ENCODE measurements around the gene IFITM1. TPM values are rescaled to one million over a fixed set of nuclear protein-coding genes. Genes with fewer than 3 reads are reported as not detected.
A peak's percentile ranks its signal among the peaks of the same experiment; 100 is the strongest.
"Not testable (repeated sequence)": the region's sequence is repeated elsewhere in the genome, so short reads cannot be mapped to it uniquely, and the experiment has no call there.

The IFITM1 gene
- total and polyA plus RNA-seq, 2 experiments from 2014 or later = 72.7 to 180 TPM

- Histone ChIP-seq H3K27ac (no peak overlapping the region), H3K27me3 (replicated peaks; ENCODE audit: insufficient read depth) (no peaks in the 10 kb centered on the region), H3F3A (ENCODE audit: insufficient read depth) (peaks cover 5% of the 10 kb centered on the region; the same call in 1 of the 2 replicates), H4K20me1 (ENCODE audit: insufficient read depth) (no peaks in the 10 kb centered on the region), H3K4me2 (ENCODE audit: unreplicated experiment) (no peak overlapping the region), H3K9ac (no peak overlapping the region), H3K4me1 (ENCODE audit: insufficient read depth) (peaks cover 6% of the 10 kb centered on the region), H2AFZ (no peak overlapping the region), H3K9me3 (ENCODE audit: low read depth) (no peaks in the 10 kb centered on the region), H3K4me3 (no peak overlapping the region), H3K9me2 (ENCODE audit: insufficient read depth) (no peaks in the 10 kb centered on the region), H3K36me3 (ENCODE audit: low read depth) (no peaks in the 10 kb centered on the region), H3K79me2 (ENCODE audit: insufficient read depth) (no peaks in the 10 kb centered on the region)
- in situ Hi-C loops (cut with MboI) = no loop called here
- 65 to 71% methylated on average over 22 of the region's 22 CpGs for WGBS, 2 experiments (ENCODE audit: low coverage in 1 of 2, low lambda C conversion rate in 2 of 2, missing lambda C conversion rate in 2 of 2)
- DNase-seq = no peak
- TF ChIP-seq EZH2 (IDR thresholded peaks at IDR 0.05; ENCODE audit: insufficient read depth, poor library complexity, severe bottlenecking) = no peak
- TF ChIP-seq EZH2phosphoT487 (IDR thresholded peaks at IDR 0.05; ENCODE audit: insufficient read depth, low read depth) = no peak
Observed at GRCh38 chr11:360326-361280, 46.8 kb downstream of the IFITM1 start.

- Histone ChIP-seq H2AFZ (no peak overlapping the region), H3K9ac (no peak overlapping the region), H3K79me2 (ENCODE audit: insufficient read depth) (no peaks in the 10 kb centered on the region), H4K20me1 (ENCODE audit: insufficient read depth) (no peaks in the 10 kb centered on the region), H3F3A (ENCODE audit: insufficient read depth) (no peaks in the 10 kb centered on the region), H3K27me3 (replicated peaks; ENCODE audit: insufficient read depth) (peaks cover 6% of the 10 kb centered on the region), H3K36me3 (ENCODE audit: low read depth) (no peaks in the 10 kb centered on the region), H3K9me3 (ENCODE audit: low read depth) (no peaks in the 10 kb centered on the region), H3K4me3 (no peak overlapping the region), H3K27ac (no peak overlapping the region), H3K9me2 (ENCODE audit: insufficient read depth) (no peaks in the 10 kb centered on the region), H3K4me1 (ENCODE audit: insufficient read depth) (peaks cover 4% of the 10 kb centered on the region; the same call in 1 of the 2 replicates), H3K4me2 (ENCODE audit: unreplicated experiment) (no peak overlapping the region)
- in situ Hi-C loops (cut with MboI) = no loop called here
- DNase-seq = no peak
- TF ChIP-seq EZH2phosphoT487 (IDR thresholded peaks at IDR 0.05; ENCODE audit: insufficient read depth, low read depth) (no peak), EZH2 (IDR thresholded peaks at IDR 0.05; ENCODE audit: insufficient read depth, poor library complexity, severe bottlenecking) (no peak)
- 34 to 66% methylated on average over 10 to 24 of the region's 36 CpGs for WGBS, 2 experiments (ENCODE audit: low coverage in 1 of 2, low lambda C conversion rate in 2 of 2, missing lambda C conversion rate in 2 of 2)
Observed at GRCh38 chr11:362642-363442, 49.0 kb downstream of the IFITM1 start.

- H4K20me1 ChIP-seq (ENCODE audit: insufficient read depth); H3K4me1 ChIP-seq (ENCODE audit: insufficient read depth); H3K9me3 ChIP-seq (ENCODE audit: low read depth); H3F3A ChIP-seq (ENCODE audit: insufficient read depth); DNase-seq; H3K9ac ChIP-seq; H3K4me3 ChIP-seq; H3K4me2 ChIP-seq (ENCODE audit: unreplicated experiment); H3K79me2 ChIP-seq (ENCODE audit: insufficient read depth); H3K27ac ChIP-seq; H3K9me2 ChIP-seq (ENCODE audit: insufficient read depth); in situ Hi-C loops (cut with MboI); H2AFZ ChIP-seq; H3K36me3 ChIP-seq (ENCODE audit: low read depth): not testable (repeated sequence)
- H3K27me3 ChIP-seq (replicated peaks; ENCODE audit: insufficient read depth) = peaks cover 12% of the 10 kb centered on the region
- WGBS, 2 experiments (ENCODE audit: low coverage in 1 of 2, low lambda C conversion rate in 2 of 2, missing lambda C conversion rate in 2 of 2) = 15% methylated on average over 21 of the region's 22 CpGs; no CpG with 5 or more reads in 1 of the 2 experiments
Observed at GRCh38 chr11:363443-363805, 49.6 kb downstream of the IFITM1 start.

GRCh38 chr11:363948-364761 is 50.3 kb downstream of the IFITM1 start:
- H3K27ac ChIP-seq = no peak overlapping the region
- H3K9me3 ChIP-seq (ENCODE audit: low read depth) = no peaks in the 10 kb centered on the region
- no peaks in the 10 kb centered on the region for H3K79me2 ChIP-seq (ENCODE audit: insufficient read depth)
- peaks cover 4% of the 10 kb centered on the region; the same call in 1 of the 2 replicates for H3K4me1 ChIP-seq (ENCODE audit: insufficient read depth)
- H3K36me3 ChIP-seq (ENCODE audit: low read depth) = no peaks in the 10 kb centered on the region
- no peak overlapping the region for H3K9ac ChIP-seq
- no peak overlapping the region for H3K4me2 ChIP-seq (ENCODE audit: unreplicated experiment)
- no peaks in the 10 kb centered on the region for H4K20me1 ChIP-seq (ENCODE audit: insufficient read depth)
- no peak overlapping the region for H2AFZ ChIP-seq
- peak; percentile 84 for DNase-seq
- H3F3A ChIP-seq (ENCODE audit: insufficient read depth) = no peaks in the 10 kb centered on the region
- no peak for TF ChIP-seq EZH2 (IDR thresholded peaks at IDR 0.05; ENCODE audit: insufficient read depth, poor library complexity, severe bottlenecking)
- TF ChIP-seq EZH2phosphoT487 (IDR thresholded peaks at IDR 0.05; ENCODE audit: insufficient read depth, low read depth) = no peak
- in situ Hi-C loops (cut with MboI) = no loop called here
- H3K9me2 ChIP-seq (ENCODE audit: insufficient read depth) = no peaks in the 10 kb centered on the region
- peaks cover 13% of the 10 kb centered on the region for H3K27me3 ChIP-seq (replicated peaks; ENCODE audit: insufficient read depth)
- WGBS, 2 experiments (ENCODE audit: low coverage in 1 of 2, low lambda C conversion rate in 2 of 2, missing lambda C conversion rate in 2 of 2) = 29 to 32% methylated on average over 24 of the region's 24 CpGs
- no peak overlapping the region for H3K4me3 ChIP-seq

Small RNAs within 50 kb of the gene (small RNA-seq; reads per million reads assigned to genes)
- not detected for gene AC136475.6 (ENCODE audit: low read depth, low replicate concordance)

Other genes starting within 250 kb of the IFITM1 start
- gene SCGB1C1, start 121.0 kb upstream of the IFITM1 start, total RNA-seq (2014; rRNA removed; shearing (Covaris generic)) = not detected in 2 replicates
- gene SCGB1C1, start 121.0 kb upstream of the IFITM1 start, polyA plus RNA-seq (2016; fragmentation: Nextera tagmentation; extraction: Ambion mirVana) = not detected in 2 replicates
- gene BET1L, start 106.6 kb upstream of the IFITM1 start, total RNA-seq (2014; rRNA removed; shearing (Covaris generic)) = 25.7 and 27.2 TPM in 2 replicates
- gene BET1L, start 106.6 kb upstream of the IFITM1 start, polyA plus RNA-seq (2016; fragmentation: Nextera tagmentation; extraction: Ambion mirVana) = 76.6 and 78.5 TPM in 2 replicates
- 220 and 226 TPM in 2 replicates for gene RIC8A, start 106.3 kb upstream of the IFITM1 start, total RNA-seq (2014; rRNA removed; shearing (Covaris generic))
- 121 and 132 TPM in 2 replicates for gene RIC8A, start 106.3 kb upstream of the IFITM1 start, polyA plus RNA-seq (2016; fragmentation: Nextera tagmentation; extraction: Ambion mirVana)
- 10.5 and 15.5 TPM in 2 replicates for gene SIRT3, start 77.7 kb upstream of the IFITM1 start, total RNA-seq (2014; rRNA removed; shearing (Covaris generic))
- 12.3 and 14.9 TPM in 2 replicates for gene SIRT3, start 77.7 kb upstream of the IFITM1 start, polyA plus RNA-seq (2016; fragmentation: Nextera tagmentation; extraction: Ambion mirVana)
- gene PSMD13, start 77.1 kb upstream of the IFITM1 start, total RNA-seq (2014; rRNA removed; shearing (Covaris generic)) = 127 and 145 TPM in 2 replicates
- 188 and 193 TPM in 2 replicates for gene PSMD13, start 77.1 kb upstream of the IFITM1 start, polyA plus RNA-seq (2016; fragmentation: Nextera tagmentation; extraction: Ambion mirVana)
- gene NLRP6, start 35.6 kb upstream of the IFITM1 start, total RNA-seq (2014; rRNA removed; shearing (Covaris generic)) = not detected in 2 replicates
- not detected in 2 replicates for gene NLRP6, start 35.6 kb upstream of the IFITM1 start, polyA plus RNA-seq (2016; fragmentation: Nextera tagmentation; extraction: Ambion mirVana)
- gene PGGHG, start 24.9 kb upstream of the IFITM1 start, total RNA-seq (2014; rRNA removed; shearing (Covaris generic)) = 14.2 and 23.1 TPM in 2 replicates
- 4.4 and 4.6 TPM in 2 replicates for gene PGGHG, start 24.9 kb upstream of the IFITM1 start, polyA plus RNA-seq (2016; fragmentation: Nextera tagmentation; extraction: Ambion mirVana)
- not detected in 2 replicates for gene IFITM5, start 14.5 kb upstream of the IFITM1 start, total RNA-seq (2014; rRNA removed; shearing (Covaris generic))
- not detected in 2 replicates for gene IFITM5, start 14.5 kb upstream of the IFITM1 start, polyA plus RNA-seq (2016; fragmentation: Nextera tagmentation; extraction: Ambion mirVana)
- 75.2 and 104 TPM in 2 replicates for gene IFITM2, start 6.2 kb upstream of the IFITM1 start, total RNA-seq (2014; rRNA removed; shearing (Covaris generic))
- 1,025 and 1,029 TPM in 2 replicates for gene IFITM2, start 6.2 kb upstream of the IFITM1 start, polyA plus RNA-seq (2016; fragmentation: Nextera tagmentation; extraction: Ambion mirVana)
- 62.5 and 158 TPM in 2 replicates for gene IFITM3, start 6.8 kb downstream of the IFITM1 start, total RNA-seq (2014; rRNA removed; shearing (Covaris generic))
- gene IFITM3, start 6.8 kb downstream of the IFITM1 start, polyA plus RNA-seq (2016; fragmentation: Nextera tagmentation; extraction: Ambion mirVana) = 1,892 and 1,917 TPM in 2 replicates
- 16.5 and 24.7 TPM in 2 replicates for gene B4GALNT4, start 55.5 kb downstream of the IFITM1 start, total RNA-seq (2014; rRNA removed; shearing (Covaris generic))
- gene B4GALNT4, start 55.5 kb downstream of the IFITM1 start, polyA plus RNA-seq (2016; fragmentation: Nextera tagmentation; extraction: Ambion mirVana) = 1.9 and 2.3 TPM in 2 replicates
- 1.2 and 4.9 TPM in 2 replicates for gene PKP3, start 80.2 kb downstream of the IFITM1 start, total RNA-seq (2014; rRNA removed; shearing (Covaris generic))
- 2.2 and 2.4 TPM in 2 replicates for gene PKP3, start 80.2 kb downstream of the IFITM1 start, polyA plus RNA-seq (2016; fragmentation: Nextera tagmentation; extraction: Ambion mirVana)
- gene SIGIRR, start 101.0 kb downstream of the IFITM1 start, total RNA-seq (2014; rRNA removed; shearing (Covaris generic)) = 17.7 and 28.3 TPM in 2 replicates
- 59.5 and 61.1 TPM in 2 replicates for gene SIGIRR, start 101.0 kb downstream of the IFITM1 start, polyA plus RNA-seq (2016; fragmentation: Nextera tagmentation; extraction: Ambion mirVana)
- not detected in 2 replicates for gene ANO9, start 128.0 kb downstream of the IFITM1 start, total RNA-seq (2014; rRNA removed; shearing (Covaris generic))
- gene ANO9, start 128.0 kb downstream of the IFITM1 start, polyA plus RNA-seq (2016; fragmentation: Nextera tagmentation; extraction: Ambion mirVana) = not detected in 2 replicates
- gene PTDSS2, start 136.2 kb downstream of the IFITM1 start, total RNA-seq (2014; rRNA removed; shearing (Covaris generic)) = 29.2 and 44.1 TPM in 2 replicates
- gene PTDSS2, start 136.2 kb downstream of the IFITM1 start, polyA plus RNA-seq (2016; fragmentation: Nextera tagmentation; extraction: Ambion mirVana) = 20.1 and 22.2 TPM in 2 replicates
- 680 and 751 TPM in 2 replicates for gene RNH1, start 193.2 kb downstream of the IFITM1 start, total RNA-seq (2014; rRNA removed; shearing (Covaris generic))
- 623 and 664 TPM in 2 replicates for gene RNH1, start 193.2 kb downstream of the IFITM1 start, polyA plus RNA-seq (2016; fragmentation: Nextera tagmentation; extraction: Ambion mirVana)
- gene HRAS, start 221.5 kb downstream of the IFITM1 start, total RNA-seq (2014; rRNA removed; shearing (Covaris generic)) = 62.1 and 83.7 TPM in 2 replicates
- gene HRAS, start 221.5 kb downstream of the IFITM1 start, polyA plus RNA-seq (2016; fragmentation: Nextera tagmentation; extraction: Ambion mirVana) = 76.9 and 85.3 TPM in 2 replicates
- 1.3 TPM in 1 of 2 replicates, not detected in the other for gene LRRC56, start 223.5 kb downstream of the IFITM1 start, total RNA-seq (2014; rRNA removed; shearing (Covaris generic))
- gene LRRC56, start 223.5 kb downstream of the IFITM1 start, polyA plus RNA-seq (2016; fragmentation: Nextera tagmentation; extraction: Ambion mirVana) = 0.72 and 0.86 TPM in 2 replicates
- gene LMNTD2, start 246.7 kb downstream of the IFITM1 start, total RNA-seq (2014; rRNA removed; shearing (Covaris generic)) = 0.22 and 2.3 TPM in 2 replicates
- 0.35 and 0.36 TPM in 2 replicates for gene LMNTD2, start 246.7 kb downstream of the IFITM1 start, polyA plus RNA-seq (2016; fragmentation: Nextera tagmentation; extraction: Ambion mirVana)
- gene RASSF7, start 246.9 kb downstream of the IFITM1 start, total RNA-seq (2014; rRNA removed; shearing (Covaris generic)) = 18.8 and 19.3 TPM in 2 replicates
- gene RASSF7, start 246.9 kb downstream of the IFITM1 start, polyA plus RNA-seq (2016; fragmentation: Nextera tagmentation; extraction: Ambion mirVana) = 10.6 and 11.9 TPM in 2 replicates